Neural crest cell (in vitro differentiated cells): ENCODE measurements around the gene EBF3. TPM values are rescaled to one million over a fixed set of nuclear protein-coding genes. Genes with fewer than 3 reads are reported as not detected.

Experiments
- DNase-seq: peaks from one replicate; pipeline ENCODE4 v3.0.0; 2021; ENCODE audit warnings: low read depth, mixed read lengths, low spot score
- H3K27ac Mint-ChIP-seq: one replicate; pipeline ENCODE4 v1.8.0; 2021; ENCODE audit warnings: mild to moderate bottlenecking, mixed read lengths; ENCODE audit not compliant: unreplicated experiment
- H3K27me3 Mint-ChIP-seq: 2 replicates; pipeline ENCODE4 v1.8.0; 2021; ENCODE audit warnings: low read depth, mild to moderate bottlenecking, mixed read lengths
- H3K36me3 Mint-ChIP-seq: 2 replicates; pipeline ENCODE4 v1.8.0; 2021; ENCODE audit warnings: low read depth, mild to moderate bottlenecking, mixed read lengths
- H3K4me1 Mint-ChIP-seq: 2 replicates; pipeline ENCODE4 v1.8.0; 2021; ENCODE audit warnings: mixed read lengths
- H3K4me3 Mint-ChIP-seq: one replicate; pipeline ENCODE4 v1.8.0; 2021; ENCODE audit warnings: mild to moderate bottlenecking, mixed read lengths
- H3K9me3 Mint-ChIP-seq: 2 replicates; pipeline ENCODE4 v1.8.0; 2021; ENCODE audit warnings: mixed read lengths
- CTCF ChIP-seq: fragments of 200-600 bp; sonication (generic); conservative IDR thresholded peaks from 2 replicates; pipeline ENCODE4 v1.5.0; 2021; ENCODE audit warnings: antibody characterized with exemption, mild to moderate bottlenecking
- total RNA-seq: library from RNA; stranded (reverse); gene quantifications from 2 replicates; pipeline ENCODE4 v1.2.1, GENCODE V29; 2021

EBF3 gene
- total RNA-seq, 1 donor from 2014 or later, result 11.6 TPM

- Mint-ChIP-seq H3K27me3 (no peaks in the 10 kb centered on the region), H3K9me3 (no peaks in the 10 kb centered on the region), H3K4me3 (no peak overlapping the region), H3K36me3 (no peaks in the 10 kb centered on the region), H3K4me1 (peaks cover 32% of the 10 kb centered on the region), H3K27ac (no peak overlapping the region)
- TF ChIP-seq CTCF, result no peak
- DNase-seq, result no peak
These were observed 127.8 kb downstream of the EBF3 start for GRCh38 chr10:129836253-129836652.

- H3K36me3 Mint-ChIP-seq, result no peaks in the 10 kb centered on the region
- H3K4me3 Mint-ChIP-seq, result no peak overlapping the region
- H3K27ac Mint-ChIP-seq, result no peak overlapping the region
- H3K4me1 Mint-ChIP-seq, result peaks cover 29% of the 10 kb centered on the region
- H3K27me3 Mint-ChIP-seq, result no peaks in the 10 kb centered on the region
- H3K9me3 Mint-ChIP-seq, result no peaks in the 10 kb centered on the region
- no peak for DNase-seq
- TF ChIP-seq CTCF, result no peak
These were observed 129.9 kb downstream of the EBF3 start for GRCh38 chr10:129833994-129834739.

GRCh38 chr10:129833468-129833950, 130.6 kb downstream of the EBF3 start:
- H3K4me3 Mint-ChIP-seq, result no peak overlapping the region
- no peak for TF ChIP-seq CTCF
- no peak for DNase-seq
- H3K9me3 Mint-ChIP-seq, result no peaks in the 10 kb centered on the region
- H3K27me3 Mint-ChIP-seq, result no peaks in the 10 kb centered on the region
- H3K36me3 Mint-ChIP-seq, result no peaks in the 10 kb centered on the region
- H3K4me1 Mint-ChIP-seq, result peaks cover 29% of the 10 kb centered on the region
- no peak overlapping the region for H3K27ac Mint-ChIP-seq

GRCh38 chr10:129832573-129833467, 131.3 kb downstream of the EBF3 start:
- H3K27ac Mint-ChIP-seq, result no peak overlapping the region
- no peak for DNase-seq
- TF ChIP-seq CTCF, result no peak
- H3K4me3 Mint-ChIP-seq, result no peak overlapping the region
- H3K4me1 Mint-ChIP-seq, result peaks cover 29% of the 10 kb centered on the region
- no peaks in the 10 kb centered on the region for H3K9me3 Mint-ChIP-seq
- H3K36me3 Mint-ChIP-seq, result no peaks in the 10 kb centered on the region
- no peaks in the 10 kb centered on the region for H3K27me3 Mint-ChIP-seq

- no peaks in the 10 kb centered on the region for H3K9me3 Mint-ChIP-seq
- no peak for TF ChIP-seq CTCF
- H3K27me3 Mint-ChIP-seq, result no peaks in the 10 kb centered on the region
- H3K27ac Mint-ChIP-seq, result no peak overlapping the region
- peaks cover 29% of the 10 kb centered on the region for H3K4me1 Mint-ChIP-seq
- DNase-seq, result no peak
- H3K36me3 Mint-ChIP-seq, result no peaks in the 10 kb centered on the region
- no peak overlapping the region for H3K4me3 Mint-ChIP-seq
These were observed 132.9 kb downstream of the EBF3 start for GRCh38 chr10:129831150-129831549.
